Endothelial cell of umbilical vein (primary cell): ENCODE results near the gene BDKRB2. TPM values are rescaled to one million over a fixed set of nuclear protein-coding genes. Genes with fewer than 3 reads are reported as not detected.

Source experiments
- BruUV-seq: library from RNA; stranded (reverse); fragments of 400-500 nt; replicated peaks from 2 replicates; lab custom pipeline; 2021; lab: Mats Ljungman, UMichigan
- CTCF ChIA-PET: fragments of 300-600, 350-600 bp; sonication (Branson Sonifier 250); formaldehyde crosslinking; loops from one replicate; lab custom pipeline; 2021; ENCODE audit warnings: antibody characterized with exemption, inconsistent platforms; lab: Charles Lee
- POLR2A ChIA-PET: fragments of 300-600, 350-600 bp; sonication (Branson Sonifier 250); formaldehyde crosslinking; loops from one replicate; lab custom pipeline; 2021; ENCODE audit warnings: antibody characterized with exemption, inconsistent platforms; lab: Charles Lee
- DNase-seq: peaks from one replicate; pipeline ENCODE4 v3.0.0-alpha.2; 2011; ENCODE audit warnings: low read depth, low spot score
- FAIRE-seq: peaks from 2 replicates; lab custom pipeline; 2011; peaks lifted over from hg19 to GRCh38; lab: Jason Lieb, UNC
- H2AFZ ChIP-seq: 2 replicates; pipeline ENCODE4 v1.6.0; 2012; ENCODE audit warnings: low read depth, low read length, control low read depth, inconsistent platforms
- H3K27ac ChIP-seq: 2 replicates; pipeline ENCODE4 v1.5.1; 2011; ENCODE audit warnings: low read depth, mild to moderate bottlenecking, control low read depth, low read length, moderate library complexity; ENCODE audit not compliant: insufficient read depth
- H3K27me3 ChIP-seq, 2 experiments: 2 replicates each; pipeline versions ENCODE4 v1.6.0 to v1.6.1; 2011; ENCODE audit warnings: low read length in 2 of 2, mixed read lengths in 1 of 2; ENCODE audit not compliant: control insufficient read depth in 2 of 2, insufficient read depth in 2 of 2
- H3K36me3 ChIP-seq, 2 experiments: 2 replicates in 1 of 2; 3 replicates in 1 of 2; pipeline ENCODE4 v1.5.1; 2011; ENCODE audit warnings: low read length in 2 of 2, mild to moderate bottlenecking in 1 of 2, moderate library complexity in 1 of 2; ENCODE audit not compliant: control insufficient read depth in 2 of 2, insufficient read depth in 2 of 2; ENCODE audit errors: extremely low read depth in 1 of 2
- H3K4me1 ChIP-seq: 3 replicates; pipeline ENCODE4 v1.5.1; 2011; ENCODE audit warnings: mild to moderate bottlenecking, low read length; ENCODE audit not compliant: control insufficient read depth, insufficient read depth; ENCODE audit errors: extremely low read depth
- H3K4me2 ChIP-seq: 2 replicates; pipeline ENCODE4 v1.6.1; 2011; ENCODE audit warnings: low read length, control low read depth, mixed read lengths; ENCODE audit not compliant: insufficient read depth
- H3K4me3 ChIP-seq, 3 experiments: fragments of 200-600 bp in 1 of 3; sonication (generic), shearing (Covaris generic) in 1 of 3; replicated peaks in 1 of 3; 2 replicates each; pipeline ENCODE4 v1.5.1; 2011 to 2016; ENCODE audit warnings: control low read depth in 3 of 3, low read length in 3 of 3, mild to moderate bottlenecking in 2 of 3, inconsistent platforms in 1 of 3, low read depth in 1 of 3, moderate library complexity in 1 of 3; ENCODE audit not compliant: insufficient read depth in 1 of 3
- H3K79me2 ChIP-seq: 2 replicates; pipeline ENCODE4 v1.6.0; 2012; ENCODE audit warnings: low read length, inconsistent platforms; ENCODE audit not compliant: control insufficient read depth, insufficient read depth
- H3K9ac ChIP-seq: replicated peaks from 2 replicates; pipeline ENCODE3; 2011; ENCODE audit warnings: low read length, control low read depth; ENCODE audit not compliant: insufficient read depth; ENCODE audit errors: extremely low read depth
- H3K9me1 ChIP-seq: replicated peaks from 3 replicates; pipeline ENCODE4 v1.6.0; 2011; ENCODE audit warnings: mild to moderate bottlenecking, low read length; ENCODE audit not compliant: control insufficient read depth, insufficient read depth; ENCODE audit errors: extremely low read depth
- H3K9me3 ChIP-seq: replicated peaks from 2 replicates; pipeline ENCODE4 v1.5.1; 2012; ENCODE audit warnings: low read length, inconsistent platforms; ENCODE audit not compliant: control insufficient read depth, insufficient read depth
- H4K20me1 ChIP-seq: replicated peaks from 2 replicates; pipeline ENCODE3; 2011; ENCODE audit warnings: mild to moderate bottlenecking, low read length; ENCODE audit not compliant: control insufficient read depth, insufficient read depth; ENCODE audit errors: extremely low read depth
- EZH2 ChIP-seq: IDR thresholded peaks from 2 replicates; pipeline ENCODE4 v1.6.1; 2012; ENCODE audit warnings: borderline replicate concordance, low read depth, mild to moderate bottlenecking, moderate library complexity, low read length, inconsistent platforms; ENCODE audit not compliant: severe bottlenecking
- FOS ChIP-seq: IDR thresholded peaks from 2 replicates; pipeline ENCODE4 v1.6.1; 2011; ENCODE audit warnings: mild to moderate bottlenecking, low read length, moderate library complexity, borderline replicate concordance; ENCODE audit not compliant: insufficient read depth
- GATA2 ChIP-seq: IDR thresholded peaks from 2 replicates; pipeline ENCODE4 v1.7.0; 2011; ENCODE audit warnings: low read depth, mild to moderate bottlenecking, moderate library complexity, mixed read lengths, low read length; ENCODE audit not compliant: insufficient read length, insufficient read depth
- JUN ChIP-seq: IDR thresholded peaks from 2 replicates; pipeline ENCODE4 v1.6.1; 2011; ENCODE audit warnings: borderline replicate concordance, low read depth; ENCODE audit not compliant: insufficient read length, insufficient read depth
- MYC ChIP-seq: IDR thresholded peaks from one replicate; pipeline ENCODE4 v1.6.1; 2011; ENCODE audit warnings: mild to moderate bottlenecking, low read depth, low read length
- POLR2A ChIP-seq: IDR thresholded peaks from 2 replicates; pipeline ENCODE4 v1.6.1; 2012; ENCODE audit warnings: low read depth, mild to moderate bottlenecking, control low read depth, low read length
- POLR2AphosphoS5 ChIP-seq: IDR thresholded peaks from 2 replicates; pipeline ENCODE4 v1.6.1; 2012; ENCODE audit warnings: low read depth, mild to moderate bottlenecking, control low read depth, low read length, moderate library complexity; ENCODE audit not compliant: insufficient read depth
- dilution Hi-C: fragments of 300-500 bp; cut with MboI; formaldehyde crosslinking; loops from one replicate; pipeline ENCODE4 v1.15.0; 2019; ENCODE audit warnings: low sequenced_read_pairs; ENCODE audit not compliant: extremely low pct_ligation_motif_present
- intact Hi-C: fragments of 100-400 bp; cut with micrococcal nuclease; formaldehyde crosslinking; loops from one replicate; pipeline ENCODE4 v1.10.0; 2022
- polyA plus RNA-seq, 4 experiments: library from polyadenylated mRNA; depleted of rRNA in 3 of 4; stranded (reverse) in 3 of 4; unstranded in 1 of 4; fragments of >200 nt; gene quantifications; 2 replicates each; pipeline versions ENCODE4 v1.2.1 to v1.2.3, GENCODE V29; 2011 to 2012; ENCODE audit warnings: missing spikeins in 1 of 4
- total RNA-seq: library from RNA; stranded (reverse); gene quantifications from 2 replicates; pipeline ENCODE4 v1.2.3, GENCODE V29; 2021
- TF ChIP-seq, protein P1 (sequence below), 2 donors: IDR thresholded peaks; 1 replicate in 1 of 2; 2 replicates in 1 of 2; pipeline ENCODE4 v1.5.1; 2011; ENCODE audit warnings: low read length in 2 of 2, mild to moderate bottlenecking in 2 of 2, moderate library complexity in 2 of 2, control low read depth in 1 of 2, inconsistent platforms in 1 of 2, low read depth in 1 of 2; ENCODE audit not compliant: insufficient read depth in 1 of 2; ENCODE audit errors: extremely low read depth in 1 of 2
- TF ChIP-seq, protein P2 (sequence below): IDR thresholded peaks from 2 replicates; pipeline ENCODE4 v1.6.1; 2011; ENCODE audit not compliant: insufficient read depth, insufficient read length

Gene BDKRB2
- total and polyA plus RNA-seq, 2 donors (not counting 3 experiments of a cell fraction or from before 2014, with no cell fraction given) = 0.22 to 0.77 TPM

DNA sequence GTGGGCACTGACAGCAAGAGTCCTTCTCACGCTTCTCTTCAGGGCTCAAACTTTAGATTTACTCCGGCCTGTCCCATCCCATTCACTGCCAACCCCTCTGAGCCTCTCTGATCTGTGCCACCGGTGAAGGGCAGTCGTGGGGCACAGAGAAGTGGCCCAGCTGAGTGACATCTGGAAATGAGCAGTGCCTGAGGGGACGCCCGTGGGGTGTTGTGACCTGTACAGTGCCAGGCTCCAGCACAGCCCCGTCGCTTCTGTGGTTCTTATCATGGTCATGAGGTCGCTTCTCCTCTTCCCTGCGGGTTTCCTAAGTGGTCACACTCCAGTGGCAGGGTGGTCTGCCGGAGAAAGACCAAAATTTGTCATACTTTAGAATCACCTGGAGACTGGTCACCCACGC, 4.1 kb downstream of the BDKRB2 start:
- Histone ChIP-seq H3K9ac (no peak overlapping the region), H3K9me3 (no peaks in the 10 kb centered on the region), H3K36me3 (no peaks in the 10 kb centered on the region), H3K27me3 (no peaks in the 10 kb centered on the region), H4K20me1 (no peaks in the 10 kb centered on the region), H2AFZ (no peak overlapping the region), H3K4me3 (no peak overlapping the region), H3K9me1 (no peaks in the 10 kb centered on the region), H3K4me1 (no peaks in the 10 kb centered on the region), H3K79me2 (no peaks in the 10 kb centered on the region), H3K27ac (no peak overlapping the region), H3K4me2 (no peak overlapping the region)
- no TSS peak for BruUV-seq
- dilution Hi-C loops = no loop called here
- TF ChIP-seq EZH2 = no peak
- TF ChIP-seq, protein P1, sequence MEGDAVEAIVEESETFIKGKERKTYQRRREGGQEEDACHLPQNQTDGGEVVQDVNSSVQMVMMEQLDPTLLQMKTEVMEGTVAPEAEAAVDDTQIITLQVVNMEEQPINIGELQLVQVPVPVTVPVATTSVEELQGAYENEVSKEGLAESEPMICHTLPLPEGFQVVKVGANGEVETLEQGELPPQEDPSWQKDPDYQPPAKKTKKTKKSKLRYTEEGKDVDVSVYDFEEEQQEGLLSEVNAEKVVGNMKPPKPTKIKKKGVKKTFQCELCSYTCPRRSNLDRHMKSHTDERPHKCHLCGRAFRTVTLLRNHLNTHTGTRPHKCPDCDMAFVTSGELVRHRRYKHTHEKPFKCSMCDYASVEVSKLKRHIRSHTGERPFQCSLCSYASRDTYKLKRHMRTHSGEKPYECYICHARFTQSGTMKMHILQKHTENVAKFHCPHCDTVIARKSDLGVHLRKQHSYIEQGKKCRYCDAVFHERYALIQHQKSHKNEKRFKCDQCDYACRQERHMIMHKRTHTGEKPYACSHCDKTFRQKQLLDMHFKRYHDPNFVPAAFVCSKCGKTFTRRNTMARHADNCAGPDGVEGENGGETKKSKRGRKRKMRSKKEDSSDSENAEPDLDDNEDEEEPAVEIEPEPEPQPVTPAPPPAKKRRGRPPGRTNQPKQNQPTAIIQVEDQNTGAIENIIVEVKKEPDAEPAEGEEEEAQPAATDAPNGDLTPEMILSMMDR (IDR thresholded peaks at IDR 0.05; ENCODE audit: extremely low read depth in 1 of 2, insufficient read depth in 1 of 2, low read depth in 1 of 2, low read length in 2 of 2) = no peak
- no peak for TF ChIP-seq POLR2A
- TF ChIP-seq, protein P2, sequence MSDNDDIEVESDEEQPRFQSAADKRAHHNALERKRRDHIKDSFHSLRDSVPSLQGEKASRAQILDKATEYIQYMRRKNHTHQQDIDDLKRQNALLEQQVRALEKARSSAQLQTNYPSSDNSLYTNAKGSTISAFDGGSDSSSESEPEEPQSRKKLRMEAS = no peak
- no peak for TF ChIP-seq MYC
- no peak for TF ChIP-seq GATA2
- TF ChIP-seq POLR2AphosphoS5 = no peak
- no peak for TF ChIP-seq JUN
- TF ChIP-seq FOS = no peak
- no peak for FAIRE-seq
- no peak for DNase-seq
- CTCF ChIA-PET = no interaction called here
- POLR2A ChIA-PET = no interaction called here
- intact Hi-C loops = no loop called here
